GM18498 (cell line): Measurements from ENCODE around the gene STRN3.
"Not testable (repeated sequence)": the region's sequence is repeated elsewhere in the genome, so short reads cannot be mapped to it uniquely, and the experiment has no call there.

Experiments used
- ATAC-seq: cut with Tn5 transposase; IDR thresholded peaks from one replicate; pipeline ENCODE4 v1.9.1; 2021; ENCODE audit warnings: mild to moderate bottlenecking, moderate library complexity; ENCODE audit not compliant: unreplicated experiment

STRN3 gene, protein sequence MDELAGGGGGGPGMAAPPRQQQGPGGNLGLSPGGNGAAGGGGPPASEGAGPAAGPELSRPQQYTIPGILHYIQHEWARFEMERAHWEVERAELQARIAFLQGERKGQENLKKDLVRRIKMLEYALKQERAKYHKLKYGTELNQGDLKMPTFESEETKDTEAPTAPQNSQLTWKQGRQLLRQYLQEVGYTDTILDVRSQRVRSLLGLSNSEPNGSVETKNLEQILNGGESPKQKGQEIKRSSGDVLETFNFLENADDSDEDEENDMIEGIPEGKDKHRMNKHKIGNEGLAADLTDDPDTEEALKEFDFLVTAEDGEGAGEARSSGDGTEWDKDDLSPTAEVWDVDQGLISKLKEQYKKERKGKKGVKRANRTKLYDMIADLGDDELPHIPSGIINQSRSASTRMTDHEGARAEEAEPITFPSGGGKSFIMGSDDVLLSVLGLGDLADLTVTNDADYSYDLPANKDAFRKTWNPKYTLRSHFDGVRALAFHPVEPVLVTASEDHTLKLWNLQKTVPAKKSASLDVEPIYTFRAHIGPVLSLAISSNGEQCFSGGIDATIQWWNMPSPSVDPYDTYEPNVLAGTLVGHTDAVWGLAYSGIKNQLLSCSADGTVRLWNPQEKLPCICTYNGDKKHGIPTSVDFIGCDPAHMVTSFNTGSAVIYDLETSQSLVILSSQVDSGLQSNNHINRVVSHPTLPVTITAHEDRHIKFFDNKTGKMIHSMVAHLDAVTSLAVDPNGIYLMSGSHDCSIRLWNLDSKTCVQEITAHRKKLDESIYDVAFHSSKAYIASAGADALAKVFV

DNA sequence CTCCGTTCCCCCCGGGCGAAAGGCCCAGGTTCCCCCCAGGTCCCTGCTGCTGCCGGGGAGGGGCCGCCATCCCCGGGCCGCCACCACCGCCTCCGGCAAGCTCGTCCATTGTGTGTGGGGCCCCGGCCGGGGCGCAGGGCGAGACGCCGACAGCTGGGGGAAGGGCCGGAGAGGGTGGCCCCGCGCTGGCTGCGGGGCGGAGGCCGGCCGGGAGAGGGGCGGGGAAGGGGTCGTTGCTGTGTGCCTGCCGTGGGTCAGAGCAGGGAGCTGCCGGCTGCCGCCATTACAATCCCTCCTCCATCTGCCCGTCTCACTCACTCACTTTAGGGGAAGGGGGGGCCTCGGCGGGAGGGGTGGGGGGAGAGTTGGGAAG is at the start of gene STRN3:
Gene STRN3 (minus strand): TSS at position 303 of the 373 bp plus-strand sequence. CDS start 194 bp downstream, at position 109.
- ATAC-seq = no peak

- no peak for ATAC-seq
Measured at GRCh38 chr14:31075144-31075543, 49.0 kb upstream of the STRN3 start.

DNA sequence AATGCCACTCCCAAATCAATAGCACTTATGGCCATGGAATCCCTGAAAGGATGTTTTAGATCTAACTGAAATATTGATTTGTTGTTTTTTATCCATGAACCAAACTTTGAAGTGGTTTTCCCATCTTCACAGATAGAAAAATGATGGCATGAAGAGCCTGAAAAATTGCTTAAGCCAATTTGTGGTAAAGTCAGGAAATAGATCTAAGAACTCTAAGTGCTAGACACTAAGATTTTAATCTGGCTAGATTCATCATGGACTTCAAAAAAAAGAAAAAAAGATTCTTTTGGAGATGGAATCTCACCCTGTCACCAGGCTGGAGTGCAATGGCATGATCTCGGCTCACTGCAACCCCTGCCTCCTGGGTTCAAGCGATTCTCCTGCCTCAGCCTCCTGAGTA is 45.0 kb upstream of the STRN3 start:
- ATAC-seq = no peak

DNA sequence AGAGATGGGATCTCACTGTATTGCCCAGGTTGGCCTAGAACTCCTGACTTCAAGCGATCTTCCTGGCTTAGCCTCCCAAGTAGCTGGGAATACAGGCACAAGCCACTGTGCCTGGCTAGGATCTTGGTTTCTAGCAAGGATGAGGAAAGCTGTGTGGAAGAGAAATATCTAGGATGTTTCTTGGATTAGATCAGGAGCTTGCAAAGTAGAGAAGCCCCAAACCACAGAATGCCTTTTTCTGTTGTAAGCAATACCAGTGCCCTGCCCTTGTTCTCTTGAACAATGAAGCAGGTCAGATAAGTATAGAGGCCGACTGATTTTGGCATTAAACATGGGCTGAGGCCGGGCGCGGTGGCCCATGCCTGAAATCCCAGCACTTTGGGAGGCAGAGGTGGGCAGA is 44.3 kb upstream of the STRN3 start:
- ATAC-seq = no peak

DNA sequence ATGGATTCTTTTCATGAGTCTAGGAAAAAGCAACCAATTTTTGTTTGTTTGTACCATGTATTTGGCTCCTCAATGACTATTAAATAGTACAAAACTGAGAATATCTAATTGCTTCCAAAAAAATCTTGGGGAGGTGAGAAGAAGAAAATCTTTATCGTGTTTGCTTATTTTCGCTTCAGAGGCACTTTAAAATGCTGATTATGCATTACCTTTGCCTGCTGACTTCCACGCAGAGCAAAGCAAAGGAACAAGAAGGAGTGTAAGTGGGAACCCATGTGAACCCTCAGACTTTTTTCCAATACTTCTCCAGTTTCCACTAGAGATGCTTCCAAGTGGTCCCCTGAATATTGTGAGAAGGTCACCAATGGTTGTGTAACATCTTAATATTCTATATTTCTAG is 43.2 kb upstream of the STRN3 start:
- no peak for ATAC-seq

- ATAC-seq = peak; percentile 57
Measured at GRCh38 chr14:31068235-31068634, 42.1 kb upstream of the STRN3 start.

GRCh38 chr14:31062908-31063307 is 36.7 kb upstream of the STRN3 start:
- ATAC-seq = not testable (repeated sequence)

DNA sequence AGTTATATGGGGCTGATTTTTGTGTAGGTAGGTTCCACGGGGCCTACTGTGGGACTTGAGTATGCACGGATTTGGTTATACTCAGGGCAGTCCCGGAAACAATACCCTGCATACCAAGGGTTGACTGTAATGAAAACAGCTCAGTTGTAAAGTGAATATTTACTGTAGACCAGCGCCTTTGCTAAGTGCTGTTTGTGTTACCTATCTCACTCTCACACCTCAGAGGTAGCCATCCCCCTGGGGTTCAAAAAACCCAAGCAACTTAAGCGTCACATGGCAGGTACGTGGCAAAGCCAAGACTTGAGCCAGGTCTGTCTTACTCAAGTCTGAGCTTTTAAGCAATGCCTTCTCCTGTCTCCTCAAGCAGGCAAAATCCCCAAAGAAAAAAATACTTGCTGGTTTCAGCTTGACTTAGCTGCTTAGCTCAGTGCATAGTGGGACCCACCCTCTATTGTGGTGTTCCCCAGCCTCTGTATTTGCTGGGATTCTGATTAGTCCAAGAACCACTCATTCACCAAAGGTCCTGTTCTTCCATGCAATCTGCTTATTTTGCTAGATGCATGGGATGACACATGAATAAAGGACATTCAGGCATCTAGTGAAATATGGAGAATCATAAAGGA is 34.2 kb upstream of the STRN3 start:
- no peak for ATAC-seq

GRCh38 chr14:31059152-31059924 is 33.2 kb upstream of the STRN3 start:
- ATAC-seq = no peak

DNA sequence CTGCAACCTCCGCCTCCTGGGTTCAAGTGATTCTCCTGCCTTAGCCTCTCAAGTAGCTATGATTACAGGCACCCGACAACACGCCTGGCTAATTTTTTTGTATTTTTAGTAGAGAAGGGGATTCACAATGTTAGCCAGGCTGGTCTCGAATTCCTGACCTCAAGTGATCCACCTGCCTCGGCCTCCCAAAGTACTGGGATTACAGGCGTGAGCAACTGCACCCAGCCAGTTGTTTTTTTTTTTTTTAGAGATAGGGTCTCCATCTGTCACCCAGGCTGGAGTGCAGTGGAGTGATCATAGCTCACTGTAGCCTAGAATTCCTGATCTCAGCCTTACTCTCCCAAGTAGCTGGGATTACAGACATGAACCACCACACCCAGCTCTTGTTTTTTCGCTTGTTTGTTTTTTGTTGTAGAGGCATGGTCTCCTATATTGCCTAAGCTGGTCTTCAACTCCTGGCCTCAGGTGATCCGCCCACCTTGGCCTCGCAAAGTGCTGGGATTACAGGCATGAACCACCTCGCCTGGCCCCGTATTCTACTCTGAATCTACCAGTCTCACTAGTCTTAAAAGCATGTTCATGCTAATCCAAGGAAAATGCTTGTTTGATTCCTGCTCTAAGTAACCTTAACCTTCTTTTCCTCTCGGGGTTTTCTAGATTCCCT is 31.7 kb upstream of the STRN3 start:
- no peak for ATAC-seq

DNA sequence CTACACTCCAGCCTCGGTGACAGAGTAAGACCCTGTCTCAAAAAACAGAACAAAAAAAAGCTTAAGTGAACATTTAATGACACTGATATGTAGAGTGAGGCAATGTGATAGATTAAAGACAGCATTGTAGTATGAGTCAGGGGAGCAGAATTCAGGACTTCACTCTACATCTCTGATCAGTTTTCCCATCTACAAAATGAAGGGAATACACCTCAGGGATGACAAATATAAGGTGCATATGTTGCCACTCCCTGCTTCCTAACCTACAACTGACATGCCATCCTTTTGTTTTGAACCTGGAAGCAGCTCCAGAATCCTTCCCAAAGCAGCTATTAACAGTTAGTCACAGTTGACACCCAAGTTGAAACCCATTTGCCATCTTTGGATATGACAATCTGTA is 30.9 kb upstream of the STRN3 start:
- ATAC-seq = no peak

DNA sequence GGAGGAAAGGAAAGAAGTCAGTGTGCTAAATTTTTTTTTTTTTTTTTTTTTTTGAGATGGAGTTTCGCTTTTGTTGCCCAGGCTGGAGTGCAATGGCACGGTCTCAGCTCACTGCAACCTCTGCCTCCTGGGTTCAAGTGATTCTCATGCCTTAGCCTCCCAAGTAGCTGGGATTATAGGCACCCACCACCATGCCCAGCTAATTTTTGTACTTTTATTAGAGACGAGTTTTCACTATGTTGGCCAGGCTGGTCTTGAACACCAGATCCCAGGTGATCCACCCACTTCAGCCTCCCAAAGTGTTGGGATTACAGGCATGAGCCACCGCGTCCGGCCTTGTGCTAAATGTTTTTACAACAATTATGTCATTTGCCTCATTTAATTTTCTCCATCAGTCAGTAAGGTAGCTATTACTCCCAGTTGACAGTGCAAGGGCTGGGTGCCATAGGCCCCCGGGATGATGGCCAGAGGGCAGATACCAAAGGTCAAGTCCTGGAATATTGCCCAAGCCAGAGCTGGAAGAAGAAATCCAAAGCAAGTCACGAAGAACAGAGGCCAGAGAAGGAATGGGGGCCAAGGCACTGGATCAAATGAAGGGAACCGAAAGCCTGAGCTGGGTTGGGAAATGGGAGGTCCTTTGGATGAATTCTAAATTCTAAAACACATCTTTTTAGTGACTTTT is 26.9 kb upstream of the STRN3 start:
- not testable (repeated sequence) for ATAC-seq

- ATAC-seq = no peak
Measured at GRCh38 chr14:31051511-31051910, 25.3 kb upstream of the STRN3 start.

GRCh38 chr14:31051023-31051422 is 24.8 kb upstream of the STRN3 start:
- ATAC-seq = no peak

- ATAC-seq = no peak
Measured at GRCh38 chr14:31047503-31047902, 21.3 kb upstream of the STRN3 start.

DNA sequence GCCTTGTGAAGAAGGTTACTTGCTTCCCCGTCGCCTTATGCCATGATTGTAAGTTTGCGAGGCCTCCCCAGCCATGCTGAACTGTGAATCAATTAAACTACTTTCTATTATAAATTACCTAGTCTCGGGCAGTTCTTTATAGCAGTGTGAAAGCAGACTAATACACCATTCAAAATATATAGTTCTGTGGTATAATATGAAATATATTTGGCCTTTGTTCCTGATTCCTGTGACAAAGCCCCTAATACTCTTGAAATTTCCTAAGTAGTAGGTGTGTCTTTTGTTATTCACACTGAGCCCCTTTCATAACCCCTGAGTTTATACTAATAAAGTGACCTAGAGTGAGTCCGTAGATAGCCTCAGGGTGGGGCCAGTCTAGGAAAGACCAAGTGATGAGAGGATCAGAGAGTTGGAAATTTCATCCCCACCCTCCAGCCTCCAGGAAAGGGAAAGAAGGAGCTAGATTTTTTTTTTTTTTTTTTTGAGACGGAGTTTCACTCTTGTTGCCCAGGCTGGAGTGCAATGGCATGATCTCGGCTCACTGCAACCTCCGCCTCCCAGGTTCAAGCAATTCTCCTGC is 19.4 kb upstream of the STRN3 start:
- ATAC-seq = no peak

DNA sequence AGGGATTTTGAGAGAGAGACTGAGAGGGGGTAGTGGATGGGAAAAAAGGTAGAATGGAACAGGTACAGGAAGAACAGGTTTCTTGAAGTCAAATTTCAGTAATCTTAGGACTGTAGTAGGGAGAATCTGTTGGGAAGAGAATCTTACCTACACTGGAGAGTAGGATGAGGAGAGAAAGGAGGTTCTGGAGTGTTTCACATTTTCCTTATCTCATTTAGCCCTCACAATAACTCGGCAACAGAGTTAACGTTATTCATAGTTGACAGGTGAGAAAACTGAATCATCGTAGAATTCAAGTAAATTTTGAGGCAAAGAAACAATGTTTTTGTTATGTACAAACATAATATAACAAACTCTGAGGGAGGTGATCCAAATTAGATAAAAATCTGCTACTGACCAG is 17.2 kb upstream of the STRN3 start:
- no peak for ATAC-seq

GRCh38 chr14:31042893-31043292 is 16.7 kb upstream of the STRN3 start:
- not testable (repeated sequence) for ATAC-seq

DNA sequence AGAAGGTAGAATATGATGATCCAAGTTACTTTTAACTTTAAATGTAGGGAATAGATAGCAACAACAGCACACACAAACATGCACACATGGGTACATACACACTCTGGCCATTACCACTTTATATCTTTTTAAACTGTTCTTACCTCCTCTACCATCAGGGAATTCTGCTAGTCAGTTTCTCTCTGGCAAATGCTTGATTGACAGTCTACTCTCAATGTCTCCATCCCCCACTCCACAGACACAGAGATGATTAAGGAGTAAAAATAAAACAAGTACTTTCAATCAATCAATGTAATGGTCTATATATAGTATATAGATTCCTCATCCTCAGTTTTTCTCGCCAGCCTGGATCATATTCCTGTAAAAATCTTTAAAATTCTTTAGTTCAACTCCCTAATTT is 16.1 kb upstream of the STRN3 start:
- no peak for ATAC-seq
